GM23338 (cell line): ENCODE results near the gene SMIM28. TPM values are rescaled to one million over a fixed set of nuclear protein-coding genes. Genes with fewer than 3 reads are reported as not detected.

Source experiments
- ATAC-seq: fragments of 200-7000 bp; cut with Tn5 transposase; 3 replicates; pipeline ENCODE4 v1.9.1; 2020
- DNase-seq: peaks from one replicate; pipeline ENCODE4 v3.0.0-alpha.2; 2015; ENCODE audit warnings: low spot score
- H2AFZ ChIP-seq: fragments of 200-600 bp; sonication (generic); 2 replicates; pipeline ENCODE4 v1.8.0; 2016; ENCODE audit warnings: antibody characterized with exemption, mild to moderate bottlenecking, moderate library complexity
- H3F3A ChIP-seq: fragments of 200-600 bp; sonication (generic); replicated peaks from 2 replicates; pipeline ENCODE4 v1.8.0; 2017; ENCODE audit warnings: antibody characterized with exemption, mixed run types, low read depth
- H3K27ac ChIP-seq: fragments of 200-600 bp; sonication (generic); 2 replicates; pipeline ENCODE4 v1.6.1; 2016; ENCODE audit warnings: low read depth
- H3K27me3 ChIP-seq: fragments of 200-600 bp; sonication (generic); 2 replicates; pipeline ENCODE4 v1.8.0; 2016; ENCODE audit warnings: mild to moderate bottlenecking, mixed run types, moderate library complexity; ENCODE audit not compliant: insufficient read depth
- H3K36me3 ChIP-seq: fragments of 200-600 bp; sonication (generic); 2 replicates; pipeline ENCODE4 v1.8.0; 2016; ENCODE audit warnings: mild to moderate bottlenecking; ENCODE audit not compliant: insufficient read depth
- H3K4me1 ChIP-seq: fragments of 200-600 bp; sonication (generic); 2 replicates; pipeline ENCODE4 v1.8.0; 2016; ENCODE audit warnings: mild to moderate bottlenecking, moderate library complexity; ENCODE audit not compliant: insufficient read depth
- H3K4me2 ChIP-seq: fragments of 200-600 bp; sonication (generic); 2 replicates; pipeline ENCODE4 v1.7.1; 2017; ENCODE audit warnings: mixed run types
- H3K4me3 ChIP-seq: fragments of 200-600 bp; sonication (generic); 2 replicates; pipeline ENCODE4 v1.6.1; 2016; ENCODE audit warnings: mixed run types
- H3K79me2 ChIP-seq: fragments of 200-600 bp; sonication (generic); replicated peaks from 2 replicates; pipeline ENCODE4 v1.8.0; 2017; ENCODE audit warnings: mild to moderate bottlenecking; ENCODE audit not compliant: insufficient read depth
- H3K9me2 ChIP-seq: fragments of 200-600 bp; sonication (generic); 2 replicates; pipeline ENCODE4 v1.8.0; 2017; ENCODE audit not compliant: insufficient read depth
- H4K20me1 ChIP-seq: fragments of 200-600 bp; sonication (generic); replicated peaks from 2 replicates; pipeline ENCODE4 v1.8.0; 2017; ENCODE audit warnings: mild to moderate bottlenecking; ENCODE audit not compliant: insufficient read depth
- H3K27ac Mint-ChIP-seq: 2 replicates; pipeline ENCODE4 v1.8.0; 2020; ENCODE audit warnings: inconsistent platforms, mild to moderate bottlenecking, moderate library complexity, mixed read lengths
- H3K27me3 Mint-ChIP-seq: 3 replicates; pipeline ENCODE4 v1.8.0; 2022; ENCODE audit warnings: low read depth, mild to moderate bottlenecking, moderate library complexity, mixed read lengths, inconsistent platforms; ENCODE audit not compliant: insufficient read depth, poor library complexity
- H3K36me3 Mint-ChIP-seq: 3 replicates; pipeline ENCODE4 v1.8.0; 2021; ENCODE audit warnings: low read depth, mild to moderate bottlenecking, inconsistent platforms, moderate library complexity, mixed read lengths
- H3K4me1 Mint-ChIP-seq: 3 replicates; pipeline ENCODE4 v1.8.0; 2020; ENCODE audit warnings: mild to moderate bottlenecking, inconsistent platforms, mixed read lengths
- H3K4me3 Mint-ChIP-seq: 3 replicates; pipeline ENCODE4 v1.8.0; 2021; ENCODE audit warnings: moderate library complexity, mild to moderate bottlenecking, inconsistent platforms, mixed read lengths
- H3K9me3 Mint-ChIP-seq: 3 replicates; pipeline ENCODE4 v1.8.0; 2020; ENCODE audit warnings: moderate library complexity, mild to moderate bottlenecking, inconsistent platforms, mixed read lengths
- CREB1 ChIP-seq: fragments of 250-450 bp; sonication (Bioruptor Pico); IDR thresholded peaks from 2 replicates; pipeline ENCODE4 v1.5.0; 2020; ENCODE audit warnings: low read depth, mild to moderate bottlenecking, moderate library complexity
- CTCF ChIP-seq, 2 experiments: fragments of 200-600 bp in 1 of 2; sonication (generic) in 1 of 2; conservative IDR thresholded peaks; 2 replicates each; pipeline versions ENCODE4 v1.5.1 to v1.6.1; 2016 to 2017; ENCODE audit warnings: antibody characterized with exemption in 2 of 2, low read depth in 2 of 2, mild to moderate bottlenecking in 2 of 2, moderate library complexity in 1 of 2
- ETS1 ChIP-seq: IDR thresholded peaks from 2 replicates; pipeline ENCODE4 v1.6.1; 2016; ENCODE audit warnings: antibody characterized with exemption
- EZH2 ChIP-seq: fragments of 200-600 bp; sonication (generic); IDR thresholded peaks from one replicate; pipeline ENCODE4 v1.8.0; 2017; ENCODE audit warnings: antibody characterized with exemption, mild to moderate bottlenecking, low read depth; ENCODE audit not compliant: unreplicated experiment
- EZH2phosphoT487 ChIP-seq: fragments of 200-600 bp; sonication (generic); IDR thresholded peaks from one replicate; pipeline ENCODE4 v1.8.1; 2018; ENCODE audit warnings: antibody characterized with exemption; ENCODE audit not compliant: unreplicated experiment
- JUNB ChIP-seq: IDR thresholded peaks from one replicate; pipeline ENCODE4 v1.6.1; 2016; ENCODE audit warnings: antibody characterized with exemption; ENCODE audit not compliant: unreplicated experiment
- REST ChIP-seq: IDR thresholded peaks from one replicate; pipeline ENCODE4 v1.6.1; 2018; ENCODE audit warnings: antibody characterized with exemption; ENCODE audit not compliant: unreplicated experiment
- STAT1 ChIP-seq: IDR thresholded peaks from one replicate; pipeline ENCODE4 v1.6.1; 2016; ENCODE audit warnings: antibody characterized with exemption; ENCODE audit not compliant: unreplicated experiment
- ZNF331 ChIP-seq: fragments of 250-450 bp; sonication (Bioruptor Pico); IDR thresholded peaks from 2 replicates; pipeline ENCODE4 v1.5.0; 2020; ENCODE audit warnings: low read depth, mild to moderate bottlenecking, moderate library complexity
- polyA plus RNA-seq: library from polyadenylated mRNA; unstranded; fragments of >200 nt; fragmentation: Nextera tagmentation; extraction: Ambion mirVana; gene quantifications from 2 replicates; pipeline ENCODE4 v1.2.1, GENCODE V29; 2016
- total RNA-seq: library from RNA; depleted of rRNA; stranded (reverse); fragments of >200 nt; shearing (Covaris generic); gene quantifications from 2 replicates; pipeline ENCODE4 v1.2.3, GENCODE V29; 2014

The SMIM28 gene
- total and polyA plus RNA-seq, 2 experiments from 2014 or later, result not detected

- Mint-ChIP-seq H3K9me3 (no peaks in the 10 kb centered on the region), H3K27ac (no peak overlapping the region), H3K36me3 (peaks cover 39% of the 10 kb centered on the region), H3K27me3 (peaks cover 8% of the 10 kb centered on the region), H3K4me3 (no peak overlapping the region), H3K4me1 (no peaks in the 10 kb centered on the region)
- no peak overlapping the region for H3K4me3 ChIP-seq
- no peaks in the 10 kb centered on the region for H3K27me3 ChIP-seq
- H3K4me1 ChIP-seq, result no peaks in the 10 kb centered on the region
- no peaks in the 10 kb centered on the region for H3F3A ChIP-seq
- TF ChIP-seq JUNB (no peak), STAT1 (no peak), CTCF (conservative IDR thresholded peaks at IDR 0.05; ENCODE audit: low read depth in 2 of 2) (no peak), REST (no peak), EZH2 (no peak), ETS1 (no peak), ZNF331 (CRISPR knock-in tag) (no peak)
- no peak for DNase-seq
- H3K79me2 ChIP-seq, result no peaks in the 10 kb centered on the region
- H3K4me2 ChIP-seq, result no peak overlapping the region
- no peak overlapping the region for H3K27ac ChIP-seq
- no peak overlapping the region for H2AFZ ChIP-seq
- no peak for ATAC-seq
- H3K9me2 ChIP-seq, result no peaks in the 10 kb centered on the region
- peaks cover 4% of the 10 kb centered on the region for H3K36me3 ChIP-seq
- no peaks in the 10 kb centered on the region; the same call in 1 of the 2 replicates for H4K20me1 ChIP-seq
These were observed 40.5 kb downstream of the SMIM28 start for GRCh38 chr6:138418118-138418742.

- Histone ChIP-seq H4K20me1 (no peaks in the 10 kb centered on the region; the same call in 1 of the 2 replicates), H2AFZ (no peak overlapping the region), H3K4me2 (no peak overlapping the region), H3K79me2 (no peaks in the 10 kb centered on the region), H3F3A (no peaks in the 10 kb centered on the region), H3K4me3 (no peak overlapping the region), H3K27me3 (no peaks in the 10 kb centered on the region), H3K4me1 (no peaks in the 10 kb centered on the region), H3K36me3 (no peaks in the 10 kb centered on the region; the same call in 1 of the 2 replicates), H3K27ac (no peak overlapping the region), H3K9me2 (no peaks in the 10 kb centered on the region)
- no peak overlapping the region for H3K4me3 Mint-ChIP-seq
- H3K27ac Mint-ChIP-seq, result no peak overlapping the region
- no peaks in the 10 kb centered on the region for H3K9me3 Mint-ChIP-seq
- no peak for DNase-seq
- peaks cover 39% of the 10 kb centered on the region for H3K36me3 Mint-ChIP-seq
- H3K27me3 Mint-ChIP-seq, result peaks cover 10% of the 10 kb centered on the region
- no peak for ATAC-seq
- no peaks in the 10 kb centered on the region for H3K4me1 Mint-ChIP-seq
- no peak for TF ChIP-seq CTCF (conservative IDR thresholded peaks at IDR 0.05; ENCODE audit: low read depth in 2 of 2)
- TF ChIP-seq ZNF331 (CRISPR knock-in tag), result no peak
- TF ChIP-seq ETS1, result no peak
- no peak for TF ChIP-seq CREB1 (CRISPR knock-in tag)
- TF ChIP-seq EZH2phosphoT487, result no peak
- TF ChIP-seq JUNB, result no peak
- TF ChIP-seq EZH2, result no peak
These were observed 42.1 kb downstream of the SMIM28 start for GRCh38 chr6:138419766-138420165.
